ENCODE results near the gene ZNF32.

ZNF32 gene

DNA sequence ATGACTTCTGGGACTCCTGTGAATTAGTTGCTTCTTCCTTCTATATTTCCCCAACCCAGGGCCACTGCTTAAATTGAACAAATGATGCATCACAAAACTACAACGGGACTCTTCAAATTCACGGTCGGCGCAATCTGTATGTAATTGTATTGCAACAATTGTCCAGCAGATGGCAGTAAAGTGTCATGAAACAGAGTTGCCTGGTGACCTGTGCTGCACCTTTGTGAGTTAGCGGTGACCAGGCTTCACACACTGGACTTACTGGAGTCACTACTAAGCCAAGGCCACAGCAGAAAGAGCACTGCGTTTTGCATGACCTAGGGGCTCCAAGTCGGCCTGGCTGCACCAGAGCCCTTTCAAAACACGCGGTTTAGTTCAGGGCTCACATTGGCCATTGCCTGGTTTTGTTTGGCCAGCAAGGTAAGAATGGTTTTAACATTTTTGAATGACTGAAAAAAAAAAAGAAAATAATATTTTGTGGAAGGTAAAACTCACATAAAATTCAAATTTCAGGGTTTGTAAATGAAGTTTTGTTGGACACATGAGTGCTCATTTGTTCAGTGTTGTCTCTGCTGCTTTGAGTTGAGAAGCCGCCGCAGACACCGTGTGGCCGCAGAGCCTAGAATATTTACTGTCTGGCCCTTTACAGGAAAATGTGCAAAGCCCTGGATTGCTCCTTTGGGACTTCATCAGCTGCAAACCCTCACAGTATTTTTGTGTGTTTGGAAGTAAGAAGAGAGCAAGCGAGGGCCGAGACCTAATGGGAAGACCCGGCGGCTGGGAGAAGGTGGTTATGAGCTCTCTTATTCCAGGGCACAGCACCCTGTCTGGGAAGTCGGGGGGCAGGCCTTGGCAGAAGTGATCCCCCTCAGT, 23.2 kb upstream of the ZNF32 start:
- H3K27me3 Mint-ChIP-seq, result peaks cover 66% of the 10 kb centered on the region
- no peaks in the 10 kb centered on the region for H3K36me3 Mint-ChIP-seq
- peaks cover 2% of the 10 kb centered on the region for H3K4me1 Mint-ChIP-seq
- DNase-seq, result peak; percentile 59
- H3K4me3 Mint-ChIP-seq, result no peak overlapping the region
- CTCF ChIA-PET, result interaction anchor here (1.1 to 3.1 kb wide), 4 partner anchors 11 to 714 kb away, joined by 3 to 19 read pairs (median 12); no protein-coding TSS in a partner anchor
- no peak overlapping the region for H3K27ac Mint-ChIP-seq
- H3K9me3 Mint-ChIP-seq, result no peaks in the 10 kb centered on the region

DNA sequence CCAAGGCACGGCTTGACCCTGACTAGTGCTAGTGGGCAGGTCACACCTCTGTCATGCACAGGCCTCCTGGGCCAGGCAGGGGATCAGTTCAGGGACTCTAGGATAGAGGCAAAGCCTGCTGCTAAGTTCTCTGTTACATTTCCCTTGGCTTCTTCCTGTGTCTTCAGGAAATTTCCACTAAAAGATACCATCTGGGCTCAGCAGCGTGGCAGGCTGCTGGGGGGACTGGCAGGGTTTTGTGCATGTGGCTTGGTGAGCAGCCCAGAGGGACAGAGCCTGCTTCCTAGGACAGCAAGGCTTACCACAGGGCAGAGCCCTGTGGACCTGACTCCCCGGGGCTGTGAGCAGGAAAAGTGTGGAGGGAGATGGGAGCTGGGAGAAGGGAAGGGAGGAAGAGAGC, 20.7 kb upstream of the ZNF32 start:
- no peak overlapping the region for H3K4me3 Mint-ChIP-seq
- H3K4me1 Mint-ChIP-seq, result peaks cover 4% of the 10 kb centered on the region
- no peaks in the 10 kb centered on the region for H3K9me3 Mint-ChIP-seq
- no peaks in the 10 kb centered on the region for H3K36me3 Mint-ChIP-seq
- H3K27ac Mint-ChIP-seq, result no peak overlapping the region
- CTCF ChIA-PET, result interaction anchor here (1.0 to 2.1 kb wide), 2 partner anchors 21 to 361 kb away, joined by 3 to 6 read pairs; no protein-coding TSS in a partner anchor
- DNase-seq, result no peak
- peaks cover 71% of the 10 kb centered on the region for H3K27me3 Mint-ChIP-seq

DNA sequence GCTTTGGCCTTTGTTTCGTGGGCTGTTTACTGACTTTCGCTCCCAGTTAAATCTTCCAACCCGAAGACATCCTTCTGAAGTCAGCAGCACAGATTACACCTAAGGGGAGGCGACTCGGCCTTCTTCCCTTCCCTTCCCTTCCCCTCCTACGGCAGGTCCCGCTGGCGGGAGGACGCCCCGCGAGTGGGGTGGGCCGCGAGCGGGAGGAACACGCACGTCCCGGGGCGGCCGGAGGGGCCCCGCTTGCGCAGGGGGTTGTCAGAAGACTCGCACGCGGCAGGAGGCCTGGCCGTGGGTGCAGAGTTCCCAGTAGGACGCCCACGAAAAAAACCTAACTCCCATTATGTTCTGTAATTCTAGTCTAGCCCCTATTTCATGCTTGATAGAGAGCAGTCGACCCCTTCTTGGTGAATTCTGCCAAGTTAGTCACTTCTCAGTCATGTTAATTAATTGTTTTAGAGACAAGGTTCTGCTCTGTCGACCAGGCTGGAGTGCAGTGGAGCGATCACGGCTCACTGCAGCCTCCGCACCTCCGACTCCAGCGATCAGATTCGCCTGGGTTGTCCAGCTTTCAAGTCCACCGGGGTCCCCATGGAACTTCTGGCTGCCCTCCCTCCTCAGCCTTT, 19.2 kb upstream of the ZNF32 start:
- Mint-ChIP-seq H3K27ac (no peak overlapping the region), H3K36me3 (no peaks in the 10 kb centered on the region), H3K4me3 (no peak overlapping the region), H3K9me3 (no peaks in the 10 kb centered on the region), H3K4me1 (peaks cover 4% of the 10 kb centered on the region), H3K27me3 (peaks cover 65% of the 10 kb centered on the region)
- no peak for DNase-seq
- CTCF ChIA-PET, result no interaction called here

DNA sequence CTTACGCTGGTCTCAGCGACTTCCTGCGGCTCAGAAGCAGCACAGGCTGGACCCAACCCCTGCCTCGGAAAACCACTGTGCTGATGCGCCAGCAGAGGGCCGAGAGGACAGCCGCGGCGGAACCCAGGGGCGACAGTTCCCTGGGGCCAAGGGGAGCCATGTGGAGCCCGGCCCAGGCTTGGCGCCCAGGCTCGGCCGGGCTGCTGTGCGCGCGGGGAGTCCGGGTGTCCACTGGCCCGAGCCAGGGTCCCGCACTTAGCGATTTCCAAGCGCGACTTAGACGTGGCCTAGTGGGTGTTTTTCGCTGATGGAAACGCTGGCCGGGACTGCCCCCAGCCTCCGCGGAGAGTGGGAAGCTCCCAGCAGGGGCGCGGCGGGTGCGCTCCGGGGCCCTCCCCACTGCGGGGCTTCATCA, 18.6 kb upstream of the ZNF32 start:
- H3K27me3 Mint-ChIP-seq, result peaks cover 63% of the 10 kb centered on the region
- H3K4me3 Mint-ChIP-seq, result no peak overlapping the region
- H3K9me3 Mint-ChIP-seq, result no peaks in the 10 kb centered on the region
- CTCF ChIA-PET, result no interaction called here
- no peak for DNase-seq
- H3K4me1 Mint-ChIP-seq, result peaks cover 4% of the 10 kb centered on the region
- H3K36me3 Mint-ChIP-seq, result no peaks in the 10 kb centered on the region
- H3K27ac Mint-ChIP-seq, result no peak overlapping the region

DNA sequence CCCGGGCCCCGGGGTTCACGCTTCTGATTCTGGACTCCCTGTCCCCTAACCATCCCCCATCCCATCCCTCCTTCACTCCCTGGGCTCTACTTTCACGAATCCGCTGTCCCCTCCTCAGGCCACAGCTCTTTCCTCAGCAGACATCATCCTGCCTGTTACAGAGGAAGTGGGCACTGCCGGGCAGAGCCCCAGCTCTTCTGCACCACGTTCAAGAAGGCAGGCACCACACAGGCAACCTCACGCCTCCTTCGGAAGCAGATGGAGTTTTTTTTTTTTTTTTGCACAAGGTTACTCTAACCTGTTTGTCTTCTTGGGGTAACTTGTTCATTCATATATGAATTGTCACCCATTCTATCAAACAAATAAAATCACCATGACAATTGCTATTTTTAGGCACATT, 17.9 kb upstream of the ZNF32 start:
- CTCF ChIA-PET, result no interaction called here
- peaks cover 56% of the 10 kb centered on the region for H3K27me3 Mint-ChIP-seq
- no peak overlapping the region for H3K27ac Mint-ChIP-seq
- H3K4me3 Mint-ChIP-seq, result no peak overlapping the region
- H3K4me1 Mint-ChIP-seq, result peaks cover 4% of the 10 kb centered on the region
- no peaks in the 10 kb centered on the region for H3K36me3 Mint-ChIP-seq
- no peaks in the 10 kb centered on the region for H3K9me3 Mint-ChIP-seq
- DNase-seq, result no peak

DNA sequence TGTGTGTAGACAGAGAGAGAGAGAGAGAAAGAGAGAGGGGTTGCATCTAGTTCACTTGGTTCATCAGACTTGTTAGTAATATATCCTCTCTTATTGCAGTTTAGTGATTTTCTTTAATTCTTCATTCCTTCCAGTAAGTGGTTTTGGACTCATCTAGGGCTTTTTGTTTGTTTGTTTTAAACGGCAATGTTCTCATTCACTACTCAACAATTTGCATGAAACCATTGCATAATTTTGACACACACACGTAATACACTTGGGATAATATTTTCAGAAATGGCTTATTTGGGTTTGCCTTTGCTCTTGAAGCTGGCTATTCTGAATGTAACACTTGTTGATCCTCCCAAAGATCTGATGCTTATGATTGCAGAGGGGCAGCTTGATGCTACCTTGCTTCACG, 16.4 kb upstream of the ZNF32 start:
- Mint-ChIP-seq H3K4me1 (peaks cover 4% of the 10 kb centered on the region), H3K27me3 (peaks cover 41% of the 10 kb centered on the region), H3K9me3 (no peaks in the 10 kb centered on the region), H3K27ac (no peak overlapping the region), H3K4me3 (no peak overlapping the region), H3K36me3 (no peaks in the 10 kb centered on the region)
- no peak for DNase-seq
- CTCF ChIA-PET, result no interaction called here

DNA sequence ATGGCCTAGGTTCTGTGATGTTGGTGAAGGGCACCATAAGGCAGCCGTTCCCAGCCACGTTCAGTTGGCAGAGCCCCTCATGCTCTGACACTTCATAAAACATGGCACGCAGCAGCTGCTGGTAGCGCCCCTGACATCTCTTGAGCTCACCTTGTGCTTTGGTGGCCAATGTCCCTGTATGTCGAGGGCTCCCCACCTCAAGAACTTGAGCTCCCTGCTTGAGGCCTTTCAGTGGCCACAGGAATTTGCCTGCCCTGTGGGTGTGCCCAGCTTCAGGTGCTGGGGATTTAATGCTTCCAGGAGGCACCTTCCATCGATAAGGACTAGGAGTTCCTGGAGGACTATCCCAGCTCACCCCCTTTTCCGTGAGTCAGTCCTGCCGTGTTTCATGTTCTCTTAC, 9.5 kb upstream of the ZNF32 start:
- no peaks in the 10 kb centered on the region for H3K4me1 Mint-ChIP-seq
- CTCF ChIA-PET, result no interaction called here
- H3K36me3 Mint-ChIP-seq, result no peaks in the 10 kb centered on the region
- no peak overlapping the region for H3K4me3 Mint-ChIP-seq
- DNase-seq, result no peak
- H3K27ac Mint-ChIP-seq, result no peak overlapping the region
- H3K9me3 Mint-ChIP-seq, result no peaks in the 10 kb centered on the region
- H3K27me3 Mint-ChIP-seq, result peaks cover 14% of the 10 kb centered on the region

DNA sequence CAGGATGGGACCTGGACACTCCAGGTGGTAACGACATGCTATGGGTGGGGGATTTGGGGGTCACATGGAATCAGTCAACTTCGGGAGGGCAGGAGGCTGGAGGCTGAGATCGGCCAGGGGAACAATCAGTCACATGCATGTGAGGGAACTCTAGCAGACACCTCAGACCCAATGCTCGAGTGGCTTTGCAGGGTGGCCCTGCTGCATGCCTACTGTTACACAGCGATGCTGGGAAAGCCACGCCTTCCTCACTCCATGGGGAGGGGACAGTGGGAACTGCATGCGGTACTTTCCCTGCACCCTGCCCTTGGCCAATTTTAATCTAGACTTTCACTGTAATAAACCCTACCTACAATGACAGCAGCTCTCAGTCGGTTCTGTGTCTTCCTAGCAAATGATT, 6.6 kb upstream of the ZNF32 start:
- H3K27ac Mint-ChIP-seq, result no peak overlapping the region
- H3K4me1 Mint-ChIP-seq, result no peaks in the 10 kb centered on the region
- no peak overlapping the region for H3K4me3 Mint-ChIP-seq
- CTCF ChIA-PET, result interaction anchor here (1.4 kb wide), 1 partner anchor 28 kb away, joined by 3 read pairs; no protein-coding TSS in a partner anchor
- H3K27me3 Mint-ChIP-seq, result peaks cover 22% of the 10 kb centered on the region
- H3K9me3 Mint-ChIP-seq, result no peaks in the 10 kb centered on the region
- no peaks in the 10 kb centered on the region for H3K36me3 Mint-ChIP-seq
- no peak for DNase-seq

DNA sequence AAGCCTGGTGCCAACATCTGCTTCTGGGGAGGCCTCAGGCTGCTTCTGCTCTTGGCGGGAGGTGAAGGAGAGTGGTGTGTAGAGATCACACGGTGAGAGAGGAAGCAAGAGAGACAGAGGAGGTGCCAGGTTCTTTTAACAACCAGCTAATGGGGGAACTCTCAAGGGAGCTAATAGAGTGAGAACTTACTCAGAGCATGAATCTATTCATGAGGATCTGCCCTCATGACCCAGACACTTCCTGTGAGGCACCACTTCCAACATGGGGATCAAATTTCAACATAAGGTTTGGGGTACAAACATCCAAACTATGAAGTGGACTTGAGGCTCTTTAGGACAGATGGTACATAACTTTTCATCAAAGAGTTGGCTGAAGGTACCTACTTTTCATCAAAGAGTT, 5.1 kb upstream of the ZNF32 start:
- Mint-ChIP-seq H3K4me1 (peaks cover 7% of the 10 kb centered on the region), H3K27ac (no peak overlapping the region), H3K36me3 (no peaks in the 10 kb centered on the region), H3K4me3 (no peak overlapping the region), H3K9me3 (no peaks in the 10 kb centered on the region), H3K27me3 (peaks cover 32% of the 10 kb centered on the region)
- CTCF ChIA-PET, result no interaction called here
- DNase-seq, result no peak

DNA sequence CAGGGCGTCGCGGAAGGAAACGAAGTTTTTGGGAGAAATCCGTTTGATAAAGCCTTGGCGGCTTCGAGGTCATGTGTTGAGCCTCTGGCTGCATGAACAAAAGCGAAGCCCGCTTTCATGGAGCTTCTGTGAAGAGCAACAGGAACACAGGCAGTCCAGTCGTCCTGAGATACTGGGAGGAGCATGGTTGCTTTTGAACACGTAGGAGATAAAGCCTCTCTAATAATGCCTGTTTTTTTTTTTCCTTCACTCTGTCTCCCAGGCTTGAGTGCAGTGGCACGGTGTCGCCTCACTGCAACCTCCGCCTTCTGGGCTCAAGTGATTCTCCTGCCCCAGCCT, 473 bp upstream of the ZNF32 start:
- DNase-seq, result no peak
- Mint-ChIP-seq H3K9me3 (peaks cover 28% of the 10 kb centered on the region), H3K27ac (peak overlapping the region; percentile 71), H3K4me1 (peaks cover 25% of the 10 kb centered on the region), H3K27me3 (peaks cover 23% of the 10 kb centered on the region), H3K36me3 (peaks cover 34% of the 10 kb centered on the region), H3K4me3 (peak overlapping the region; percentile 85)
- CTCF ChIA-PET, result interaction anchor here (1.4 kb wide), 1 partner anchor 41 kb away, joined by 4 read pairs; no protein-coding TSS in a partner anchor

DNA sequence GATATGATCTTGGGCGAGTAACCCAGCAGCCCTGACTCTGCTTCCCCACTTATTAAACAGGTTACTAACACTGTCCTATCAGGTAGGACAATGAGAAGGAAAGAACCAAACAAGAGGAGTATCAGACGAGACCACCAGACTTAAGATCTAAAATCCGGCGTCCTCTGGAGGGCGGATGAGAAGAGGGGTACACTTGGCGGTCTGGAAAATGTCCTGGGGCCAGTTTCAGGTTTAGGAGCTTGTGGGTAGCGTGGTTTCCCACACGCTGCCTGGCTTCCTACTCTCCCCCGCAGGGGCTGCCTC, 635 bp downstream of the ZNF32 start:
- CTCF ChIA-PET, result no interaction called here
- Mint-ChIP-seq H3K9me3 (peaks cover 36% of the 10 kb centered on the region), H3K4me1 (peaks cover 25% of the 10 kb centered on the region), H3K27me3 (peaks cover 19% of the 10 kb centered on the region), H3K36me3 (peaks cover 43% of the 10 kb centered on the region), H3K4me3 (peak overlapping the region; percentile 85), H3K27ac (peak overlapping the region; percentile 82)
- DNase-seq, result no peak

DNA sequence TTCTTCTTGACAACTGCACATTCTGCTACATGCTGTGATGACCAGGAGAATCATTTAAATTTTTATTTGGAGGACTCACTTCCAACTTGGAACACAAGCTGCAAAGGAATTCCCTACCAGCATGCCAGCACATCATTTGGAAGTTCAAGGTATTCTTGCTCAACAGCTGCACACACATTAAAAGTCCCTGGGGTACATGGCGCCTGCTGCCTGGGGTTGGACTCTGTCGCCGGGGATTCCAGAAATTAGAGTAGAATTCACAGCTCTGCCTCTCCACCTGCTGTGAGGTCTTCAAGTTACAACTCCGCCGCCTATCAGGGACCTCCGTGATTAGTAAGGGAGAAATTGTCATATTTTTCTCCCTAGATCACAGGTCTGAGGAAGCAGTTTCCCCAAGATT, 1.1 kb downstream of the ZNF32 start:
- CTCF ChIA-PET, result no interaction called here
- no peak for DNase-seq
- H3K4me1 Mint-ChIP-seq, result peaks cover 25% of the 10 kb centered on the region
- H3K4me3 Mint-ChIP-seq, result peak overlapping the region; percentile 85
- H3K27ac Mint-ChIP-seq, result peak overlapping the region; percentile 82
- H3K27me3 Mint-ChIP-seq, result peaks cover 16% of the 10 kb centered on the region
- peaks cover 40% of the 10 kb centered on the region for H3K9me3 Mint-ChIP-seq
- H3K36me3 Mint-ChIP-seq, result peaks cover 47% of the 10 kb centered on the region

DNA sequence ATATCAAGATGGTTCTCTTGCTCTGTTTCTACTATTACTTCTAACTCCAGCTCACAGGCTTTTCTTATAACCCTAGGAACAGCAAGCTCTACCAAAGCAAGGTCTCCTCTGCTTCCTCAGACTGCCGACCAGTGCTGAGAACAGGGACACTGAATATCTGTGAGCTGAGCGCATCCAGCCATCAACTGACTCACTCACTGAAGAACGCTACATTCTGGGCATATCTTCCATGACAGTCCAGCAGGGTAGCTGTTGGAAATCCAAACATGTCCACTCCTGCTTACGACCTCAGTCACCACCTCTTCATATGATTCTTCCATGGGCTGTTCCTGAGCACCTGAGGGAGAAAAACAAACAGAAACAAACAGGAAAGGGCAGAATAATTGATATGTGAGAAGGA, 2.8 kb downstream of the ZNF32 start:
- CTCF ChIA-PET, result no interaction called here
- no peak overlapping the region for H3K4me3 Mint-ChIP-seq
- H3K9me3 Mint-ChIP-seq, result peaks cover 51% of the 10 kb centered on the region
- peaks cover 47% of the 10 kb centered on the region for H3K36me3 Mint-ChIP-seq
- DNase-seq, result no peak
- peaks cover 25% of the 10 kb centered on the region for H3K4me1 Mint-ChIP-seq
- no peak overlapping the region for H3K27ac Mint-ChIP-seq
- H3K27me3 Mint-ChIP-seq, result peaks cover 12% of the 10 kb centered on the region

DNA sequence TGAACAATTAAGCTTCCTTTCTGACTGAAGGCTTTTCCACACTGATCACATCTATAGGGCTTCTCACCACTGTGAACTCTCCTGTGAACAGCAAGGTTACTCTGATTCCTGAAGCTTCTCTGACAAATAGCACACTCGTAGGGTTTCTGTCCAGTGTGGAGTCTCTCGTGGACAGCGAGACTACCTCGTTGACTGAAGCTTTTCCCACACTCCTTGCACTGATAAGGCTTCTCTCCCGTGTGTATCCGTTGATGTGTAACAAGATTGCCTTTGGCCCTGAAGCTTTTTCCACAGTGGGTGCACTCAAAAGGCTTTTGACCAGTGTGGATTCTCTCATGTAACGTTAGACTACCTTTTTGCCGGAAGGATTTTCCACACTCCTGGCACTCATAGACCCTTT, 4.4 kb downstream of the ZNF32 start:
- H3K4me1 Mint-ChIP-seq, result peaks cover 22% of the 10 kb centered on the region
- peaks cover 58% of the 10 kb centered on the region for H3K9me3 Mint-ChIP-seq
- H3K27ac Mint-ChIP-seq, result no peak overlapping the region
- CTCF ChIA-PET, result no interaction called here
- DNase-seq, result no peak
- H3K36me3 Mint-ChIP-seq, result peaks cover 47% of the 10 kb centered on the region
- H3K27me3 Mint-ChIP-seq, result peaks cover 6% of the 10 kb centered on the region
- H3K4me3 Mint-ChIP-seq, result no peak overlapping the region

DNA sequence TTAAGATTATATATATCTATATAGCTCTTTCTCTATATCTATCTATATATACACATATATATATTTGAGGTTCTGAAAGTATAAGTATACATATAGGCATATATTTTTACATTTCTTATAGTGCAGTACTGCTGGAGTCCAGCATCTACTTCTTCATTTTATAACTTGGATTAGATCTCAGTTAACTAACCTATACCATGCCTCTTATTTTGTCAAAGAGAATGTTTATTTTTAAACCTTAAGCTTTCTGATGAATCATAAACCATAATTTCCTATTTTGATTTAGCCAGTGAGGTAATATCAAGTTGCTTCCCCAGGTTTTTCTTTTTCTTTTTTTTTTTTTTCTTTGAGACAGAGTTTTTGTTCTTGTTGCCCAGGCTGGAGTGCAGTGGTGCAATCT, 8.1 kb downstream of the ZNF32 start:
- DNase-seq, result no peak
- H3K36me3 Mint-ChIP-seq, result peaks cover 27% of the 10 kb centered on the region
- H3K27me3 Mint-ChIP-seq, result peaks cover 5% of the 10 kb centered on the region
- H3K27ac Mint-ChIP-seq, result no peak overlapping the region
- H3K9me3 Mint-ChIP-seq, result peaks cover 53% of the 10 kb centered on the region
- H3K4me1 Mint-ChIP-seq, result no peaks in the 10 kb centered on the region
- CTCF ChIA-PET, result no interaction called here
- no peak overlapping the region for H3K4me3 Mint-ChIP-seq
